Fibroblast of skin of back (primary cell): ENCODE results near the gene FAM117B.
"Not testable (repeated sequence)": the region's sequence is repeated elsewhere in the genome, so short reads cannot be mapped to it uniquely, and the experiment has no call there.

ENCODE experiments used
- DNase-seq: peaks from one replicate; pipeline ENCODE4 v3.0.0-alpha.2; 2013

Gene FAM117B

GRCh38 chr2:202760848-202761247, 126.1 kb downstream of the FAM117B start:
- no peak for DNase-seq

GRCh38 chr2:202762556-202762955, 127.8 kb downstream of the FAM117B start:
- DNase-seq, result no peak

- no peak for DNase-seq
These were observed 129.1 kb downstream of the FAM117B start for GRCh38 chr2:202763916-202764315.

GRCh38 chr2:202764991-202765390, 130.2 kb downstream of the FAM117B start:
- no peak for DNase-seq

GRCh38 chr2:202765436-202765835, 130.7 kb downstream of the FAM117B start:
- no peak for DNase-seq

GRCh38 chr2:202768273-202768672, 133.5 kb downstream of the FAM117B start:
- no peak for DNase-seq

GRCh38 chr2:202769201-202769600, 134.4 kb downstream of the FAM117B start:
- no peak for DNase-seq

GRCh38 chr2:202771336-202771735, 136.6 kb downstream of the FAM117B start:
- no peak for DNase-seq

GRCh38 chr2:202771741-202772460, 137.1 kb downstream of the FAM117B start:
- DNase-seq, result peak; percentile 6

GRCh38 chr2:202773301-202773973, 138.7 kb downstream of the FAM117B start:
- DNase-seq, result no peak

- DNase-seq, result no peak
These were observed 139.3 kb downstream of the FAM117B start for GRCh38 chr2:202774104-202774503.

GRCh38 chr2:202778217-202778616, 143.4 kb downstream of the FAM117B start:
- DNase-seq, result no peak

GRCh38 chr2:202780514-202781021, 145.8 kb downstream of the FAM117B start:
- peak; percentile 37 for DNase-seq

- DNase-seq, result no peak
These were observed 148.3 kb downstream of the FAM117B start for GRCh38 chr2:202782940-202783558.

- no peak for DNase-seq
These were observed 152.1 kb downstream of the FAM117B start for GRCh38 chr2:202786842-202787241.

GRCh38 chr2:202790676-202791075, 155.9 kb downstream of the FAM117B start:
- no peak for DNase-seq

GRCh38 chr2:202797944-202798343, 163.2 kb downstream of the FAM117B start:
- no peak for DNase-seq

GRCh38 chr2:202805911-202806310, 171.1 kb downstream of the FAM117B start:
- DNase-seq, result not testable (repeated sequence)

- peak; percentile 82 for DNase-seq
These were observed 172.8 kb downstream of the FAM117B start for GRCh38 chr2:202807431-202808138.

- DNase-seq, result no peak
These were observed 174.0 kb downstream of the FAM117B start for GRCh38 chr2:202808754-202809153.

GRCh38 chr2:202813387-202813786, 178.6 kb downstream of the FAM117B start:
- DNase-seq, result no peak

GRCh38 chr2:202814226-202814625, 179.5 kb downstream of the FAM117B start:
- no peak for DNase-seq
